Esophagus squamous epithelium (tissue), 4 donors: ENCODE results near the gene LGI2.

ENCODE experiments used
- POLR2A ChIP-seq, 4 donors: fragments of 450-650 bp; IDR thresholded peaks; one replicate each; pipeline ENCODE4 v1.6.1; 2017; ENCODE audit warnings: antibody characterized with exemption in 4 of 4, mild to moderate bottlenecking in 4 of 4, moderate library complexity in 3 of 4
- TF ChIP-seq, protein P1 (sequence below), 6 experiments: fragments of 450-650 bp in 4 of 6; fragments of 200-600 bp in 2 of 6; sonication (generic) in 2 of 6; IDR thresholded peaks; one replicate each; pipeline ENCODE4 v1.5.1; 2016 to 2019; ENCODE audit warnings: antibody characterized with exemption in 6 of 6, mild to moderate bottlenecking in 4 of 6, moderate library complexity in 4 of 6

DNA sequence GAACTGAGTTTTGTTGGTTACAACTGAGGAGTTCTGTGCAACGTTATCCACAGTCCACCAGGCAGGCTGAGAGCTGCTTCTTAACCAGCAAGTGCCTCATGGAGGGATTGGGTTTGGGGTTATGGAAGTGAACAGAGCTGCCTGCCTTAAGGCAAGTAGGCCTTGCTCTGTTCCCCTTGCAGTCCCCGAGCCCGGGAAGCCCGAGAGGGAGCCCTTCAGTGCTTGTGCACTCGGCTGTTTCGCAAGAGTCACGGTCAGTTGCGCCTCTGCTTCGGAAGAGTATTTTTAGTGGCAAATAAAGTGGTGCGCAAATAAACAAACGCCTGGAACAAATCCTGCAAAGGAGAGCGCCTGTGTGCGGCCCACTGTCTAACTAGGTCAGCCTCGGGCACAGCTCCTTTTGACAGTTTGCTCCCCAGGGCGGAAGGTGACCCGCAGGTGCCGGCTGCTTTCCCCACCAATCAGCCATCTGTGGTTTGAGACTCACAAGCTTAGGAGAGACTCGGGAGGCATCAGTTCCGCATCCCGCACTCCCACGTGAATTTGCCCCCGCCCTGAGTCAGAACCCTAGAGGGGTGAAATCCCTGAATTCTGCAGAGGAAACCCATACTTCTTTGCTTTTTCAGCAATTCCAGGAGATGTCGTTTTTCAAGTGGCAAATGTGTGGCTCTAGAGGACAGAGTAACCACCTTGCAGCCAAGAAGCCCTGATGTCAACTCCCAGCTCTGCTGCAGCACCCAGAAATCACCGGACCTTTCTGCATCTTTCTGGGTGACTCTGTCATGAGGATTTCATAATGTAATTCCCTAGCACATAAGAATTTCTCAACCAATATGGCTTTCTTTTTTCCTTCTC lies 56.8 kb downstream of the LGI2 start:
- TF ChIP-seq, protein P1, sequence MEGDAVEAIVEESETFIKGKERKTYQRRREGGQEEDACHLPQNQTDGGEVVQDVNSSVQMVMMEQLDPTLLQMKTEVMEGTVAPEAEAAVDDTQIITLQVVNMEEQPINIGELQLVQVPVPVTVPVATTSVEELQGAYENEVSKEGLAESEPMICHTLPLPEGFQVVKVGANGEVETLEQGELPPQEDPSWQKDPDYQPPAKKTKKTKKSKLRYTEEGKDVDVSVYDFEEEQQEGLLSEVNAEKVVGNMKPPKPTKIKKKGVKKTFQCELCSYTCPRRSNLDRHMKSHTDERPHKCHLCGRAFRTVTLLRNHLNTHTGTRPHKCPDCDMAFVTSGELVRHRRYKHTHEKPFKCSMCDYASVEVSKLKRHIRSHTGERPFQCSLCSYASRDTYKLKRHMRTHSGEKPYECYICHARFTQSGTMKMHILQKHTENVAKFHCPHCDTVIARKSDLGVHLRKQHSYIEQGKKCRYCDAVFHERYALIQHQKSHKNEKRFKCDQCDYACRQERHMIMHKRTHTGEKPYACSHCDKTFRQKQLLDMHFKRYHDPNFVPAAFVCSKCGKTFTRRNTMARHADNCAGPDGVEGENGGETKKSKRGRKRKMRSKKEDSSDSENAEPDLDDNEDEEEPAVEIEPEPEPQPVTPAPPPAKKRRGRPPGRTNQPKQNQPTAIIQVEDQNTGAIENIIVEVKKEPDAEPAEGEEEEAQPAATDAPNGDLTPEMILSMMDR (IDR thresholded peaks at IDR 0.05) = no peak
- no peak for TF ChIP-seq POLR2A (IDR thresholded peaks at IDR 0.05)
